ENCODE data around the gene CDC14A. TPM values are rescaled to one million over a fixed set of nuclear protein-coding genes. Genes with fewer than 3 reads are reported as not detected.

The CDC14A gene, protein sequence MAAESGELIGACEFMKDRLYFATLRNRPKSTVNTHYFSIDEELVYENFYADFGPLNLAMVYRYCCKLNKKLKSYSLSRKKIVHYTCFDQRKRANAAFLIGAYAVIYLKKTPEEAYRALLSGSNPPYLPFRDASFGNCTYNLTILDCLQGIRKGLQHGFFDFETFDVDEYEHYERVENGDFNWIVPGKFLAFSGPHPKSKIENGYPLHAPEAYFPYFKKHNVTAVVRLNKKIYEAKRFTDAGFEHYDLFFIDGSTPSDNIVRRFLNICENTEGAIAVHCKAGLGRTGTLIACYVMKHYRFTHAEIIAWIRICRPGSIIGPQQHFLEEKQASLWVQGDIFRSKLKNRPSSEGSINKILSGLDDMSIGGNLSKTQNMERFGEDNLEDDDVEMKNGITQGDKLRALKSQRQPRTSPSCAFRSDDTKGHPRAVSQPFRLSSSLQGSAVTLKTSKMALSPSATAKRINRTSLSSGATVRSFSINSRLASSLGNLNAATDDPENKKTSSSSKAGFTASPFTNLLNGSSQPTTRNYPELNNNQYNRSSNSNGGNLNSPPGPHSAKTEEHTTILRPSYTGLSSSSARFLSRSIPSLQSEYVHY
- total RNA-seq (29.1 TPM), polyA plus RNA-seq (3.9 TPM)

DNA sequence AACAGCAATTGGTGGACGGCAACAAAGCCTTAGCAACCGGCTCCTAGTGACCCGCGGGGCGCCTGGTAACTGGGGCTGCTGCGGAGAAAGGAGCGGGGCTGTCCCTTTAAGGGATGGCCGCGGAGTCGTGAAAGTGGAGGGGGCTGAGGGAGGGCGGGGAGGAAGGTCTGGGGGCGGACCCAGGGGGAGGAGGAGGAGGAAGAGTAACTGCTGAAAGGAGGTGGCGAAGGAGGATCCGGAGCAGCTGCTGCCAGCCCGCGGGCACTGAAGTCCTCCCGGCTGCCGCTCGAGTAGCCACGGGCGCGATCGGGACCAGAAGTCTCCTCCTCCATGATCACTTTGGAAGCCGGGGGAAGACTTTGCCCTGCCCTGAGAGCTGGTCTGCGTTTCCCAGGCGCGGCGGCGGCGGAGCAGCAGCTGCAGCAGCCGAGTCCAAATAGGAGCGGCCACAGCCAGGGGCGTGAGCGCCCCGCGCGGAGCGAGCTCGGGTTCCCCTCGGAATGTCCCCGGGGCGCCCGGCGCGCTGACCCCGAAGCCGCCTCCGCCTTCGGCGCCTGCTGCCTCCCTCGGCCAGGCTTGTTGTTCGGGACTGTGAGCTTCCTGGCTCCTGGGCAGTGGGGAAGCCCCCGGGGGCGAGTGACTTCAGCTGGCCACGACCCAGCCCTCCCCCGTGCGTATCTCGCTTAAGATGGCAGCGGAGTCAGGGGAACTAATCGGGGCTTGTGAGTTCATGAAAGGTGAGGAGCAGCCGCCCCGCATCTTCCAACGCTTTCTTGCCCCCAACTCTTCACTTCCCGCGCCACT is at the start of gene CDC14A:
CDC14A (plus strand) TSS at position 240 of the 804 bp plus-strand sequence; CDS start at position 689, 449 bp downstream.
- H3K4me3 ChIP-seq (ENCODE audit: low read depth, low read length), result peak within 1 kb of the TSS; percentile 65
- DNase-seq (ENCODE audit: extremely low spot score), result peak; percentile 88
- no peaks in the 10 kb centered on the region for H3K36me3 ChIP-seq (ENCODE audit: insufficient read depth)
- no peaks in the 10 kb centered on the region for H3K4me1 ChIP-seq (ENCODE audit: insufficient read depth)
- H3K27ac ChIP-seq (ENCODE audit: low read depth), result peak within 1 kb of the TSS; percentile 84
- WGBS, result under 1% methylated on average over 65 of the region's 65 CpGs

DNA sequence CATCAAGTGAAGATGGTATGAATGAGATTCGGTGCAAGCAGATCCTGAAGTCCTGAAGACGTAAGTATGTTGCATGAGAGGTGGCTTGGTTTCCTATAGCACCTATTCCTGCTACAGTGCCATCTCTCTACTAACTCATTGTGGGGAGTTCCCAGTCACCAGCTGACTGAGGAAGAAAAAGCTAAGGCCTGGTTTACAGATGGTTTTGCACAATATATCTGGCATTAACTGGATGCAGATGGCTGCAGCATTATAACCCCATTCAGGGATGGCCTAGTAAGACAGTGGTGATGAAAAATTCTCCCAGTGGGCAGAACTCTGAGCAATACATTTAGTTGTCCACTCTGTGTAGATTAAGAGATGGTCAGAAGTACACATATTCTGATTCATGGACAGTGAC is 49.6 kb upstream of the CDC14A start:
- Histone ChIP-seq H3K4me1 (ENCODE audit: insufficient read depth) (no peaks in the 10 kb centered on the region), H3K36me3 (ENCODE audit: insufficient read depth) (no peaks in the 10 kb centered on the region), H3K4me3 (ENCODE audit: low read depth, low read length) (no peak overlapping the region), H3K27ac (ENCODE audit: low read depth) (no peak overlapping the region)
- DNase-seq (ENCODE audit: extremely low spot score), result no peak
- WGBS, result 90% methylated on average over 2 of the region's 2 CpGs

DNA sequence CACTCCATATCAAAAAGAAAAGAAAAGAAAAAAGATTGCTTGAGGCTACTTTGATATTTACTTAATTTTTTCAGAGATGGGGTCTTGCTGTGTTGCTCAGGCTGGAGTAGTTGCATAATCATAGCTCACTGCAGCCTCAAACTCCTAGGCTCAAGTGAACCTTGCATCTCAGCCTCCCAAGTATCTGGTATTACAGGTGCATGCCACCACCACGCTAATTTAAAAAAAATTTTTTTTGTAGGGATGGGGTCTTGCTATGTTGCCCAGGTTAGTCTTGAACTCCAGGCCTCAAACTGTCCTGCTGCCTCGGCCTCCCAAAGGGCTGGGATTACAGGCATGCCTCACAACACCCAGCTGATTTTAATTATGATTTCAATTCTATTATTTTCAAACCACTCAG is 48.1 kb upstream of the CDC14A start:
- Histone ChIP-seq H3K27ac (ENCODE audit: low read depth) (no peak overlapping the region), H3K4me1 (ENCODE audit: insufficient read depth) (no peaks in the 10 kb centered on the region), H3K4me3 (ENCODE audit: low read depth, low read length) (no peak overlapping the region), H3K36me3 (ENCODE audit: insufficient read depth) (no peaks in the 10 kb centered on the region)
- no peak for DNase-seq (ENCODE audit: extremely low spot score)
- WGBS, result 93% methylated on average over 2 of the region's 2 CpGs

DNA sequence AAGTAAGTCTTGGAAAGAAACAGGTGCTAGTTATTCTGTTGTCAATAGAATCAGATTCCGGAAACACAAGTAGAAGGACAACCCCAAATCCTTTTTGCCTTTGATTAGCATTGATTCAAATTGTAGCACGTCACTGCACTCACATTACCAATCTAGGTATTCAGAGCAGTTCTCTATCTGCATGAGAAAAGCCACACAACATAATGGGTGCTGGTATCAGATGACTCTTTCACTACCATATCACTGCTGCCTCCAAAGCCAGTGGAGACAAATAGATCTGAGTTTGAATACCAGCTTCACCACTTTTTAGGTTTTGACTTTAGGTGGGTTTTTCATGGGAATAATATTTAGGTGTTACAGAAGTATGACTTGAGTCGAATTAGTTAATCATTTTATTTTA is 47.4 kb upstream of the CDC14A start:
- WGBS, result 87% methylated on average over 3 of the region's 3 CpGs
- Histone ChIP-seq H3K4me1 (ENCODE audit: insufficient read depth) (no peaks in the 10 kb centered on the region), H3K4me3 (ENCODE audit: low read depth, low read length) (no peak overlapping the region), H3K27ac (ENCODE audit: low read depth) (no peak overlapping the region), H3K36me3 (ENCODE audit: insufficient read depth) (no peaks in the 10 kb centered on the region)
- DNase-seq (ENCODE audit: extremely low spot score), result no peak

DNA sequence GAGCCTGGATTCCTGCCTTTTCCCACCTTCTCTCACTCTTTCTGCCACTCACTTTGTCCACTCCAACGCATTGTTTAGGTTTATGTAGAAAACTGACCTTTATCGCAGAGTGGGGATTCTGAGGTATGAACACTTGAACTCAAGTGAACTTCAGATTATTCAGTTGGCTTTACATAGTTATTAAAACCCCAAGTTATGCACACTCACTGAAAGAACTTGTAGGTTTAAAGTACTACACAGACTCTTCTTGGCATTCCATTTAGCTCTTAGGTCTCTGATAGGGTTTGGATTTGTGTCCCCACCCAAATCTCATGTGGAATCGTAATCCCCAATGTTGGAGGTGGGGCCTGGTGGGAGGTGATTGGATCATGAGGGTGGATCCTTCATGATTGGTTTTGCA is 46.4 kb upstream of the CDC14A start:
- 87% methylated on average over 3 of the region's 3 CpGs for WGBS

DNA sequence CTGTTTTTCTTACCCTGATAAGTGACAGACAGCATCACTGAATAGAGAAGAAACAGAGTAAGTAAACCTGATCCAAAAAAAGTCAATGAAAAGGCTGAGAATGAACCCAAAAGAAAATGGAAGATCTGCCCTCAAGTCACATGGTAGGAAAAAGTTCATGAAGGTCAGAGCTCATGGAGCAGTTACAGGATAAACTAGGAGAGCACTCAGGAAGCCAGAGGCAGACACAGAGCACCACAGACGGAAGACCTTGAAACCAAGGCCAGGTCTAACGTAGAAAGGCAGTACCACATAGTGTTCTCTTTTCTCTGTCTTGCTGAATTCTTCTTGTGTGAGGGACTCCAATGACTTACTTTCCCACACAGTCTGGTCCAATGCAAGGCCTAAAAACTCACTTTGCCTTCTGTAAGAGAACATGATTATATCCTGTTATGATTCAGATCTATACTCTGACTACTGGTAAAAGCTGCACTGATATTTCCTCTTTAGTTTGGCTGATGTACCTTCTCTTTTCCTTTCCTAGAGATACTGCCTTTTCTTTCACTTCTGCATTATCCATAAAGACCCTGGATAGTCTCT is 45.5 kb upstream of the CDC14A start:
- no peak for DNase-seq (ENCODE audit: extremely low spot score)
- 88% methylated on average over 2 of the region's 2 CpGs for WGBS

More for the DNA sequence above, 46.4 kb upstream of the CDC14A start:
- H3K36me3 ChIP-seq (ENCODE audit: insufficient read depth), result no peaks in the 10 kb centered on the region
- no peak overlapping the region for H3K27ac ChIP-seq (ENCODE audit: low read depth)
- no peak overlapping the region for H3K4me3 ChIP-seq (ENCODE audit: low read depth, low read length)
- H3K4me1 ChIP-seq (ENCODE audit: insufficient read depth), result no peaks in the 10 kb centered on the region
- no peak for DNase-seq (ENCODE audit: extremely low spot score)

DNA sequence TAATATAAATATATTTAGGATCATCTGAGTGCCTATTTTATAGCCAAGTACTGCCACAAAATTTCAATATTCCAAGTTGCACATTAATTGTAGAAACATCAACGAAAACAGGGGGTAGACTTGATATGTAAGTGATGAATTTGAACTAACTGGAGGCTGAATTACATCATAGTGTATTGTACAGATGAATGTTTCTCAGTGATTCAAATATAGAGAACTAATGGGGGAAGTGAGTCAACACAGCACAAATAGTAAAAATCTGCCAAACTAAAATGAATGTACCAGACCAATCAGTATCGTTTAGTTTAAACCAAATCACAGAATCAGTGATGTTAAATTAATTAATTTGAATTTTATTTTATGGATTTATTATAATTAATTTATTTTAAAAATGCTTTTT is 43.5 kb upstream of the CDC14A start:
- H3K27ac ChIP-seq (ENCODE audit: low read depth), result no peak overlapping the region
- DNase-seq (ENCODE audit: extremely low spot score), result no peak
- H3K4me1 ChIP-seq (ENCODE audit: insufficient read depth), result no peaks in the 10 kb centered on the region
- 72% methylated on average over 2 of the region's 2 CpGs for WGBS
- H3K4me3 ChIP-seq (ENCODE audit: low read depth, low read length), result no peak overlapping the region
- H3K36me3 ChIP-seq (ENCODE audit: insufficient read depth), result no peaks in the 10 kb centered on the region

More for the DNA sequence above, 45.5 kb upstream of the CDC14A start:
- Histone ChIP-seq H3K36me3 (ENCODE audit: insufficient read depth) (no peaks in the 10 kb centered on the region), H3K27ac (ENCODE audit: low read depth) (no peak overlapping the region), H3K4me1 (ENCODE audit: insufficient read depth) (no peaks in the 10 kb centered on the region), H3K4me3 (ENCODE audit: low read depth, low read length) (no peak overlapping the region)

DNA sequence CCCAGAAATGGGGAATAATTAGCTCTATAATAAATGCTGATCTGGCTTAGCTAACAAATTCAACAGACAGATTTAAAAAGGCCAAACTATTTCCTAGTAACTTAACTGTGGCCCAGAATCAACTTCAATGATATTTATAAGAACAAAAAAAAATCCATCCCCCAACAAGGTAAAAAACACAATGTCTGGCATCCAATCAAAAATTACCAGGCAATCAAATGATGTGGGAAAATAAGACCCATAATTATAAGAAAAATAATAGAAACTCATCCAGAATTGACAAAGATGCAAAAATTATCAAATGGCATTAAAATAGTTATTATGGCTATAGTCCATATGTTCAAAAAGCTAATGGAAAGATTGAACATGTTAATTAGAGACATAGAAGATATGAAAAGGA is 42.4 kb upstream of the CDC14A start:
- H3K27ac ChIP-seq (ENCODE audit: low read depth), result no peak overlapping the region
- H3K36me3 ChIP-seq (ENCODE audit: insufficient read depth), result no peaks in the 10 kb centered on the region
- DNase-seq (ENCODE audit: extremely low spot score), result no peak
- H3K4me3 ChIP-seq (ENCODE audit: low read depth, low read length), result no peak overlapping the region
- H3K4me1 ChIP-seq (ENCODE audit: insufficient read depth), result no peaks in the 10 kb centered on the region

DNA sequence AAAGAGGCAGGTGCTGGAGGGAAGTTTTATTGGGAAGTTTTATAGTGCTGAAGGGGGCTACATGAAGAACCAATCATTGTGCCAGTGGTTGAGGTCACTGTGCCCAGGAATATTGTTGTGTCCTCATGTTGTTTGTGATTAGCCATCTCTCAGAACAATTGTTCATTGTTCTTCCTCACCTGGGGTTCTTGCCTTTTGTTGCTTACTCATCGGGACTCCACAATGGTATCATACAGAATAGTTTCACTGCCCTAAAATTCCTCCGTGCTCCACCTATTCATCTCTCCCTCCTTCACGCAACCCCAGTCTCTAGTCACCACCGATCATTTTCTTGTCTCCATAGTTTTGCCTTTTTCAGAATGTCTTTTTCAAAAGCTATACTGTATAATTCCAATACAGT is 38.9 kb upstream of the CDC14A start:
- DNase-seq (ENCODE audit: extremely low spot score), result no peak
- Histone ChIP-seq H3K4me1 (ENCODE audit: insufficient read depth) (no peaks in the 10 kb centered on the region), H3K4me3 (ENCODE audit: low read depth, low read length) (no peak overlapping the region), H3K27ac (ENCODE audit: low read depth) (no peak overlapping the region), H3K36me3 (ENCODE audit: insufficient read depth) (no peaks in the 10 kb centered on the region)
- 84% methylated on average over 4 of the region's 4 CpGs for WGBS

DNA sequence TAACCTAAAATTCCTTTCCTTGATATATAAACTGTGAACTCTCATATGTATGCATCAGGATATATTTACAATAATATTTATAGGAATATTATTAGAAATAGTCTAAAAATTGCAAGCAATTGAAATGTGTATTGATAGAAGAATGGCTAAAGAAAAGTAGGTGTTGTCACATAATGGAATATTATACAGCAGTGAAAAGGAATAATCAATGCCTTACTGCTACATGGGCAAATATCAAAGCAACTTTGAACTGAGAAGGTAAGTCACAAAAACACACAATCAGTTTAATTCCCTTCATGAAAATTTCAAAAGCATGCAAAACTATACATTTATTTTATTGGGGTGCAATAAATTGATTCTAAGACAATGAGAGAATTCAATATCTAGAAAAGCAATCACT is 35.7 kb upstream of the CDC14A start:
- Histone ChIP-seq H3K4me1 (ENCODE audit: insufficient read depth) (no peaks in the 10 kb centered on the region), H3K27ac (ENCODE audit: low read depth) (no peak overlapping the region), H3K4me3 (ENCODE audit: low read depth, low read length) (no peak overlapping the region), H3K36me3 (ENCODE audit: insufficient read depth) (no peaks in the 10 kb centered on the region)
- no peak for DNase-seq (ENCODE audit: extremely low spot score)

DNA sequence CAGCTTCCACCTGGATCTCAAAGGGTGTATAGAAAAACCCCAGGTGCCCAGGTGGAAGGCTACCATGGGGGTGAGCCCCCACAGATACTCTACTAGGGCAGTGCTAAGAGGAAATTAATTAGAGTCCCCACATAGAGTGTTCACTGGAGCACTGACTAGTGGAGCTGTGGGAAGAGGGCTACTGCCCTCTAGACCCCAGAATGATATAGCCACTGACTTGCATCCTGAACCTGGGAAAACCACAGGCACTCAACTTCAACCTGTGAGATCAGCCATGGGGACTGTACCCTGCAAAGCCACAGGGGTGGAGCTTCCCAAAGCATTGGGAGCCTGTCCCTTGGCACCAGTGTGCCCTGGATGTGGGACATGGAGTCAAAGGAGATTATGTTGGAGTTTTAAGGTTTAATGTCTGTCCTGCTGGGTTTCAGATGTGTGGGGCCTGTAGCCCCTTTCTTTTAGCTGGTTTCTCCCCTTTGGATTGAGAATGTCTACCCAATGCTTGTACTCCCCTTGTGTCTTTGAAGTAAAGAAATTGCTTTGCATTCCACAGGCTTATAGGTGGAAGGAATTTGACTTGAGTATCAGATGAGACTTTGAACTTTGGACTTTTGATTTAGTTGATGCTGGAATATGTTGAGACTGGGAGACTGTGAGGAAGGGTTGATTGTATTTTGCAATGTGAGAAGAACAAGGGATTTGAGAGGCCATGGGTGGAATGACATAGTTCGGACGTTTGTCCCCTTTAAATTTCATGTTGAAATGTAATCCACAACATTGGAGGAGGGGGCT is 31.8 kb upstream of the CDC14A start:
- Histone ChIP-seq H3K36me3 (ENCODE audit: insufficient read depth) (no peaks in the 10 kb centered on the region), H3K27ac (ENCODE audit: low read depth) (no peak overlapping the region), H3K4me3 (ENCODE audit: low read depth, low read length) (no peak overlapping the region), H3K4me1 (ENCODE audit: insufficient read depth) (no peaks in the 10 kb centered on the region)
- 87% methylated on average over 2 of the region's 2 CpGs for WGBS
- DNase-seq (ENCODE audit: extremely low spot score), result no peak

DNA sequence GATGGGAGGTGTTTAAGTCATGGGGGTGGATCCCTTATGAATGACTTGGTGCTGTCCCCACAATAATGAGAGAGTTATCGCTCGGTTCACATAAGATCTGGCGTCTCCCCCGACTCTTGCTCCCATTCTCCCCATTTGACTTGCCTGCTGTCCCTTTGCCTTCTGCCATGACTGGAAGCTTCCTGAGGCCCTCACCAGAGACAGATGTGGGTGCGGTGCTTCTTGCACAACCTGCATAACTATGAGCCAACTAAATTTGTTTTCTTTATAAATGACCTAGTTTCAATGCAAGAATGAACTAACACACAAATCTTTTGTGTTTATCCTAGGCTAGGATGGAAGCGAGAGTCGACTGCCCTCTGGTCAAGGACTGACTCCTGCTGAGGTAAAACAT is 31.2 kb upstream of the CDC14A start:
- no peaks in the 10 kb centered on the region for H3K36me3 ChIP-seq (ENCODE audit: insufficient read depth)
- no peak overlapping the region for H3K4me3 ChIP-seq (ENCODE audit: low read depth, low read length)
- no peak overlapping the region for H3K27ac ChIP-seq (ENCODE audit: low read depth)
- H3K4me1 ChIP-seq (ENCODE audit: insufficient read depth), result no peaks in the 10 kb centered on the region
- 96% methylated on average over 7 of the region's 7 CpGs for WGBS
- no peak for DNase-seq (ENCODE audit: extremely low spot score)

DNA sequence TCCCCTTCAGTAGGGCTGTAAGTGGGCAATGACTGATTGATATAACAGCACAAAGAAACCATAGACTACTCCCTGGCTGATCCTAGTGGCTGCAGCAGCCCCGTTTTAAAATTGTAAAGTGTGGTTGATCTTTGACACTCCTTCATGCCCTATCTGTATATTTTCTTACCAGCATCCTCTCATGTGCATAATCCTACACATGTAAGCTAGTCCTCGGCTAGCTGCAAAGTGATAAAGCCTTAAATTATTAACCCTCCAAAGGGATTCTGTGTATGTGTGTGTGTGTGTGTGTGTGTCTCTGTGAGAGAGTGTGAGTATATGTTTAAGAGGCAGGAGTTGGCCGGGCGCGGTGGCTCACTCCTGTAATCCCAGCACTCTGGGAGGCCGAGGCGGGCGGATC is 30.8 kb upstream of the CDC14A start:
- H3K4me3 ChIP-seq (ENCODE audit: low read depth, low read length), result no peak overlapping the region
- WGBS, result 86% methylated on average over 8 of the region's 8 CpGs
- no peak for DNase-seq (ENCODE audit: extremely low spot score)
- no peak overlapping the region for H3K27ac ChIP-seq (ENCODE audit: low read depth)
- no peaks in the 10 kb centered on the region for H3K4me1 ChIP-seq (ENCODE audit: insufficient read depth)
- H3K36me3 ChIP-seq (ENCODE audit: insufficient read depth), result no peaks in the 10 kb centered on the region
